ENCODE data around the gene TXNIP. TPM values are rescaled to one million over a fixed set of nuclear protein-coding genes. Genes with fewer than 3 reads are reported as not detected.
A peak's percentile ranks its signal among the peaks of the same experiment; 100 is the strongest.

The TXNIP gene
- total and polyA plus RNA-seq, 2 donors (not counting 1 experiment from before 2014, with no cell fraction given): 542 to 1,651 TPM

DNA sequence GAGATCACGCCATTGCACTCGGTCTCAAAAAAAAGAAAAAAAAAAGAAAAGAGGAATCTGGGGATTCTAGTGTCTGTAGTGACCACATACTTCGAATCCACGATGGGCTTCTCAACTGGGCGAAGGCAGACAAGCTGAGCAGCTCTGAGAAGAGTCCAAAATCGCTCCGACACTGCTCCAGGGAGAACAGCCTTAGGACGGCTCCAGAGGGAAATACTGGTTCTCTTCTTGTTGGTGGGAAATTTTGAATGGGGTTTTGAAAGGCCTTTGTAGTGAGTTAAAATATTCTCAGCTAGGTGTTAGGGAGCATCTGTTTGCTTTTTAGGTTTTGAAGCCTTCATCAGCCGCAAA lies 43.4 kb upstream of the TXNIP start:
- Mint-ChIP-seq H3K4me3 (peak overlapping the region; percentile 10), H3K27ac (peak overlapping the region; percentile 51), H3K4me1 (peaks cover 31% of the 10 kb centered on the region), H3K9me3 (ENCODE audit: insufficient read depth) (no peaks in the 10 kb centered on the region), H3K27me3 (no peaks in the 10 kb centered on the region)
- Histone ChIP-seq H3K79me2 (ENCODE audit: control insufficient read depth, insufficient read depth, low read length) (no peaks in the 10 kb centered on the region), H2AFZ (ENCODE audit: insufficient read depth, low read depth, low read length, poor library complexity, severe bottlenecking) (no peak overlapping the region), H3K36me3 (replicated peaks in 1 of 2; ENCODE audit: control extremely low read depth in 1 of 2, control insufficient read depth in 1 of 2, extremely low read depth in 1 of 2, insufficient read depth in 2 of 2, low read length in 1 of 2) (no peaks in the 10 kb centered on the region), H4K20me1 (ENCODE audit: control insufficient read depth, insufficient read depth, low read length, poor library complexity, severe bottlenecking) (no peaks in the 10 kb centered on the region), H3K9me3 (ENCODE audit: control extremely low read depth in 1 of 3, control insufficient read depth in 2 of 3, insufficient read depth in 1 of 3, low read length in 2 of 3) (no peaks in the 10 kb centered on the region), H3K4me2 (replicated peaks; ENCODE audit: low read depth, low read length, poor library complexity, severe bottlenecking) (no peak overlapping the region), H3K27ac (ENCODE audit: low read length in 2 of 2) (no peak overlapping the region), H3K9ac (ENCODE audit: low read length) (no peak overlapping the region), H3K4me3 (ENCODE audit: control extremely low read depth in 1 of 5, extremely low read depth in 1 of 5, insufficient read depth in 1 of 5, low read depth in 2 of 5, low read length in 4 of 5) (no peak overlapping the region), H3K27me3 (replicated peaks in 1 of 4; ENCODE audit: control extremely low read depth in 1 of 4, control insufficient read depth in 3 of 4, insufficient read depth in 4 of 4, low read length in 3 of 4) (no peaks in the 10 kb centered on the region), H3K4me1 (ENCODE audit: control insufficient read depth in 2 of 2, insufficient read depth in 2 of 2, low read length in 2 of 2) (peaks cover 20 to 24% of the 10 kb centered on the region in 2 donors)
- intact Hi-C loops (cut with micrococcal nuclease): no loop called here
- ATAC-seq (ENCODE audit: low read depth) (no peak), DNase-seq (no peak)
- TF ChIP-seq EZH2 (IDR thresholded peaks at IDR 0.05; ENCODE audit: borderline replicate concordance, insufficient read depth, low read depth, low read length, poor library complexity, severe bottlenecking) (no peak), CTCF (IDR thresholded peaks at IDR 0.05) (no peak)
- ChIA-PET POLR2A (interaction anchor here (1.0 to 3.8 kb wide), 2 partner anchors 12 to 121 kb away, joined by 3 to 24 read pairs; partner anchors contain the start of gene PEX11B), CTCF (interaction anchor here (0.7 to 8.8 kb wide), 5 partner anchors 8 to 194 kb away, joined by 3 to 60 read pairs (median 6); partner anchors contain the start of gene NUDT17)
- WGBS (ENCODE audit: insufficient coverage): 75% methylated on average over 9 of the region's 9 CpGs

DNA sequence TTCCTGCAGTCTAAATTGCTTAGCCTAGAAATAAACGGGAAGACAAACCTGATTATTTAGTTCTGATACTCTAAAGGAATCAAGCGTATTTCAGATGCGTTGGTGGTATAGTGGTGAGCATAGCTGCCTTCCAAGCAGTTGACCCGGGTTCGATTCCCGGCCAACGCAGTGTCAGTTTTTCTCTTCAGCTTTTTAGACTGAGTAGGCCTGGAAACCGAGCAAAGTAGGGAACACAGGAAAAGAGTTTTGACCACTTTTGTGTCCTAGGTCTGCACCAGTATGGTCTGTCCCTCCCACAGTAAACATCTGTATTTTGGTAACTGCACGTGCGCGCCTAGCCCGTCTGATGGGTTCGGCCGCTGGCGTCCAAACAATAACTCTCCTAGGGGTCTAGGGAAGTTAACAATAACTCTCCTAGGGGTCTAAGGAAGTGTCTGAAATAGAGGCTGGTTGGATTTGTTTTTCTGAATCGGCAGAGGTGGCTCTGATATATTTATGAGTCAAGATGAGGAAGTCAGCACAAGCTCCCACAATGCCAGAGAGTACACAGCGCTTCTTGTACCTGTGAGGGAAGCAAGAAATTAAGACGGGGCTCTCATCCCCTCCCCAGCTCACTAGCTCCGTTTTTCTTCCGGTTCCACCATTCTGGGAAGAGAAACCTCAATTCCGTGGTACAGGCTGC lies 40.7 kb upstream of the TXNIP start:
- Mint-ChIP-seq H3K9me3 (ENCODE audit: insufficient read depth) (no peaks in the 10 kb centered on the region), H3K27me3 (no peaks in the 10 kb centered on the region), H3K27ac (peak overlapping the region; percentile 98), H3K4me1 (peaks cover 37% of the 10 kb centered on the region), H3K4me3 (peak overlapping the region; percentile 99)
- H3K4me2 ChIP-seq (replicated peaks; ENCODE audit: low read depth, low read length, poor library complexity, severe bottlenecking): peak overlapping the region; percentile 85
- ATAC-seq (ENCODE audit: low read depth) (peak; percentile 55), DNase-seq (peak; percentile 90)
- WGBS (ENCODE audit: insufficient coverage): under 1% methylated on average over 14 of the region's 21 CpGs
- intact Hi-C loops (cut with micrococcal nuclease): loop anchor here (1.0 to 2.0 kb wide), 3 partner anchors 24 to 110 kb away; partner anchors contain the start of genes RBM8A and TXNIP
- H2AFZ ChIP-seq (ENCODE audit: insufficient read depth, low read depth, low read length, poor library complexity, severe bottlenecking): peak overlapping the region; percentile 73
- peak overlapping the region; percentile 73 for H3K9ac ChIP-seq (ENCODE audit: low read length)
- H3K36me3 ChIP-seq (replicated peaks in 1 of 2; ENCODE audit: control extremely low read depth in 1 of 2, control insufficient read depth in 1 of 2, extremely low read depth in 1 of 2, insufficient read depth in 2 of 2, low read length in 1 of 2): no peaks in the 10 kb centered on the region
- TF ChIP-seq EZH2 (IDR thresholded peaks at IDR 0.05; ENCODE audit: borderline replicate concordance, insufficient read depth, low read depth, low read length, poor library complexity, severe bottlenecking): no peak
- no peak for TF ChIP-seq CTCF (IDR thresholded peaks at IDR 0.05)
- no peaks in the 10 kb centered on the region for H3K79me2 ChIP-seq (ENCODE audit: control insufficient read depth, insufficient read depth, low read length)
- H3K27me3 ChIP-seq (replicated peaks in 1 of 4; ENCODE audit: control extremely low read depth in 1 of 4, control insufficient read depth in 3 of 4, insufficient read depth in 4 of 4, low read length in 3 of 4): no peaks in the 10 kb centered on the region
- POLR2A ChIA-PET: interaction anchor here (0.5 to 3.8 kb wide), 8 partner anchors 9 to 350 kb away, joined by 3 to 24 read pairs (median 5); partner anchors contain the start of gene PIAS3
- H3K27ac ChIP-seq (ENCODE audit: low read length in 2 of 2): peak overlapping the region; percentile 74 to 83
- peak overlapping the region; percentile 84 to 96 (median 93) for H3K4me3 ChIP-seq (ENCODE audit: control extremely low read depth in 1 of 5, extremely low read depth in 1 of 5, insufficient read depth in 1 of 5, low read depth in 2 of 5, low read length in 4 of 5)
- CTCF ChIA-PET: interaction anchor here (0.9 to 8.8 kb wide), 9 partner anchors 11 to 191 kb away, joined by 3 to 60 read pairs (median 7); partner anchors contain the start of genes ANKRD34A, NUDT17, PIAS3 and POLR3GL
- peaks cover 27 to 30% of the 10 kb centered on the region in 2 donors for H3K4me1 ChIP-seq (ENCODE audit: control insufficient read depth in 2 of 2, insufficient read depth in 2 of 2, low read length in 2 of 2)
- no peaks in the 10 kb centered on the region for H3K9me3 ChIP-seq (ENCODE audit: control extremely low read depth in 1 of 3, control insufficient read depth in 2 of 3, insufficient read depth in 1 of 3, low read length in 2 of 3)
- H4K20me1 ChIP-seq (ENCODE audit: control insufficient read depth, insufficient read depth, low read length, poor library complexity, severe bottlenecking): no peaks in the 10 kb centered on the region

Measured in B cell (primary cell).